NCI-H526 treated with DMSO at 0.1 percent for 48 hours (cell line): ENCODE results near the gene FERD3L.

ENCODE experiments used
- DNase-seq: peaks from one replicate; lab custom pipeline; 2025; lab: John Stamatoyannopoulos, UW

Gene FERD3L

GRCh38 chr7:19099924-19100323, 45.3 kb downstream of the FERD3L start:
- no peak for DNase-seq

GRCh38 chr7:19099194-19099593, 46.0 kb downstream of the FERD3L start:
- no peak for DNase-seq

GRCh38 chr7:19098510-19098909, 46.7 kb downstream of the FERD3L start:
- DNase-seq, result no peak

- no peak for DNase-seq
These were observed 47.8 kb downstream of the FERD3L start for GRCh38 chr7:19097165-19098055.

GRCh38 chr7:19095353-19095860, 49.8 kb downstream of the FERD3L start:
- DNase-seq, result no peak
